Fibroblast of lung (primary cell): ENCODE data around the gene USP24. TPM values are rescaled to one million over a fixed set of nuclear protein-coding genes. Genes with fewer than 3 reads are reported as not detected.

ENCODE experiments used
- DNase-seq, 2 donors: peaks; one replicate each; pipeline versions ENCODE4 v3.0.0 to v3.0.0-alpha.2; 2010; ENCODE audit warnings: low read depth in 2 of 2
- H2AFZ ChIP-seq: 2 replicates; pipeline ENCODE4 v1.5.1; 2012; ENCODE audit warnings: low read length, control low read depth, inconsistent platforms
- H3K27ac ChIP-seq: 2 replicates; pipeline ENCODE4 v1.5.1; 2011; ENCODE audit warnings: low read length, control low read depth; ENCODE audit not compliant: insufficient read depth
- H3K27me3 ChIP-seq: 2 replicates; pipeline ENCODE4 v1.5.1; 2011; ENCODE audit warnings: mild to moderate bottlenecking, low read length; ENCODE audit not compliant: control insufficient read depth, insufficient read depth
- H3K36me3 ChIP-seq: 2 replicates; pipeline ENCODE4 v1.5.1; 2011; ENCODE audit warnings: low read length; ENCODE audit not compliant: control insufficient read depth, insufficient read depth
- H3K4me1 ChIP-seq: 2 replicates; pipeline ENCODE4 v1.5.1; 2011; ENCODE audit warnings: low read length; ENCODE audit not compliant: control insufficient read depth, insufficient read depth; ENCODE audit errors: extremely low read depth
- H3K4me2 ChIP-seq: 2 replicates; pipeline ENCODE4 v1.5.1; 2011; ENCODE audit warnings: low read length, control low read depth; ENCODE audit not compliant: insufficient read depth; ENCODE audit errors: extremely low read depth
- H3K4me3 ChIP-seq, 4 experiments: fragments of 200-600 bp in 1 of 4; sonication (generic) in 1 of 4; replicated peaks in 1 of 4; 2 replicates each; pipeline ENCODE4 v1.5.1; 2011 to 2016; ENCODE audit warnings: low read length in 4 of 4, low read depth in 3 of 4, mild to moderate bottlenecking in 3 of 4, control low read depth in 2 of 4, inconsistent platforms in 1 of 4, mixed read lengths in 1 of 4; ENCODE audit not compliant: insufficient read depth in 1 of 4; ENCODE audit errors: control extremely low read depth in 1 of 4
- H3K79me2 ChIP-seq: 2 replicates; pipeline ENCODE4 v1.5.1; 2012; ENCODE audit warnings: mild to moderate bottlenecking, low read length, inconsistent platforms; ENCODE audit not compliant: control insufficient read depth, insufficient read depth
- H3K9ac ChIP-seq: 2 replicates; pipeline ENCODE4 v1.5.1; 2011; ENCODE audit warnings: mild to moderate bottlenecking, low read length, control low read depth; ENCODE audit not compliant: insufficient read depth
- H3K9me3 ChIP-seq: 2 replicates; pipeline ENCODE4 v1.5.1; 2012; ENCODE audit warnings: low read depth, low read length; ENCODE audit not compliant: control insufficient read depth, insufficient read depth
- H4K20me1 ChIP-seq: 2 replicates; pipeline ENCODE4 v1.5.1; 2011; ENCODE audit warnings: low read length; ENCODE audit not compliant: control insufficient read depth, insufficient read depth; ENCODE audit errors: extremely low read depth
- CTCF ChIP-seq, 2 donors: IDR thresholded peaks in 1 of 2; conservative IDR thresholded peaks in 1 of 2; 1 replicate in 1 of 2; 2 replicates in 1 of 2; pipeline ENCODE4 v1.5.1; 2011 to 2012; ENCODE audit warnings: low read length in 2 of 2, control low read depth in 1 of 2, inconsistent platforms in 1 of 2, low read depth in 1 of 2, mild to moderate bottlenecking in 1 of 2
- EZH2 ChIP-seq: IDR thresholded peaks from 2 replicates; pipeline ENCODE4 v1.5.1; 2012; ENCODE audit warnings: low read length, control low read depth, mild to moderate bottlenecking; ENCODE audit errors: missing control alignments
- polyA plus RNA-seq, 2 donors: library from polyadenylated mRNA; depleted of rRNA in 1 of 2; stranded (reverse) in 1 of 2; unstranded in 1 of 2; fragments of >200 nt; gene quantifications; 2 replicates each; pipeline ENCODE4 v1.2.1, GENCODE V29; 2011 to 2012; ENCODE audit warnings: missing spikeins in 1 of 2
- total RNA-seq: library from RNA; depleted of rRNA; stranded (reverse); fragments of >200 nt; gene quantifications from 2 replicates; pipeline ENCODE4 v1.2.1, GENCODE V29; 2014

The USP24 gene
- total and polyA plus RNA-seq, 2 donors (not counting 1 experiment from before 2014, with no cell fraction given), result 16.4 to 63.9 TPM

- Histone ChIP-seq H3K4me3 (no peak overlapping the region), H3K4me2 (no peak overlapping the region), H3K4me1 (no peaks in the 10 kb centered on the region), H3K36me3 (peaks cover 11% of the 10 kb centered on the region), H3K27ac (no peak overlapping the region), H3K27me3 (no peaks in the 10 kb centered on the region), H3K9me3 (no peaks in the 10 kb centered on the region), H2AFZ (no peak overlapping the region), H3K9ac (no peak overlapping the region), H4K20me1 (no peaks in the 10 kb centered on the region), H3K79me2 (no peaks in the 10 kb centered on the region)
- TF ChIP-seq CTCF (conservative IDR thresholded peaks at IDR 0.05 in 1 of 2, IDR thresholded peaks at IDR 0.05 in 1 of 2; ENCODE audit: low read depth in 1 of 2, low read length in 2 of 2) (no peak), EZH2 (no peak)
- no peak for DNase-seq
Measured at GRCh38 chr1:55141295-55141893, 73.8 kb downstream of the USP24 start.

GRCh38 chr1:55140546-55140983 lies 74.6 kb downstream of the USP24 start:
- TF ChIP-seq CTCF (conservative IDR thresholded peaks at IDR 0.05 in 1 of 2, IDR thresholded peaks at IDR 0.05 in 1 of 2; ENCODE audit: low read depth in 1 of 2, low read length in 2 of 2) (peak; percentile 84 to 85), EZH2 (no peak)
- Histone ChIP-seq H4K20me1 (no peaks in the 10 kb centered on the region), H3K4me2 (no peak overlapping the region), H3K27ac (no peak overlapping the region), H3K9ac (no peak overlapping the region), H3K4me1 (no peaks in the 10 kb centered on the region), H3K9me3 (no peaks in the 10 kb centered on the region), H3K27me3 (no peaks in the 10 kb centered on the region), H2AFZ (no peak overlapping the region), H3K36me3 (peaks cover 14% of the 10 kb centered on the region), H3K4me3 (no peak overlapping the region), H3K79me2 (no peaks in the 10 kb centered on the region)
- DNase-seq, result peak; percentile 89 to 93

- no peak overlapping the region for H3K9ac ChIP-seq
- H3K36me3 ChIP-seq, result peaks cover 12% of the 10 kb centered on the region
- H2AFZ ChIP-seq, result no peak overlapping the region
- H3K27ac ChIP-seq, result no peak overlapping the region
- H3K27me3 ChIP-seq, result no peaks in the 10 kb centered on the region
- no peaks in the 10 kb centered on the region for H3K79me2 ChIP-seq
- TF ChIP-seq CTCF (conservative IDR thresholded peaks at IDR 0.05 in 1 of 2, IDR thresholded peaks at IDR 0.05 in 1 of 2; ENCODE audit: low read depth in 1 of 2, low read length in 2 of 2), result no peak
- no peak for TF ChIP-seq EZH2
- no peaks in the 10 kb centered on the region for H4K20me1 ChIP-seq
- H3K4me2 ChIP-seq, result no peak overlapping the region
- H3K4me3 ChIP-seq, result no peak overlapping the region
- no peak for DNase-seq
- no peaks in the 10 kb centered on the region for H3K4me1 ChIP-seq
- no peaks in the 10 kb centered on the region for H3K9me3 ChIP-seq
Measured at GRCh38 chr1:55140137-55140536, 75.0 kb downstream of the USP24 start.
